ENCODE data around the gene IST1. TPM values are rescaled to one million over a fixed set of nuclear protein-coding genes. Genes with fewer than 3 reads are reported as not detected.

IST1 gene
- total RNA-seq, 2 donors from 2014 or later = 154 to 181 TPM

DNA sequence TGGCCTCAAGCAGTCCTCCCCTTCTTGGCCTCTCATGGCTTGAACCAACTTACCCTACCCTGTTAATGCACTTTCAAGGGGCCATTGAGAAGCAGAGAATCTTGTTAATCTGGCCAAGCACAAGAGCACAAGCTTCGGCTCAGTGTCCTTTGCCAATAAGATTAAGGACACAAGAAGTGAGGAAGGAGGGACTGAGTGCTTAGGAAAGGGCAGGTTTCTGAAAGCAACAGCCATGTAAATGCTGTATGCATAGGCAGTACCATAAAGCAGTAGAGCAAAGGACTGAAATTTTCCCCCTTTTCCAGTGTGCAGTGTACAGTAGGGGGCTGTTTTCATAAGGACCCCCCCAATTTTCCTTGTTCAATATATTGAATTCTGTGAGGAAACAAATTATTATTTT lies 37.7 kb downstream of the IST1 start:
- Histone ChIP-seq H3K4me3 (no peak overlapping the region), H3K9me3 (no peaks in the 10 kb centered on the region), H3K4me1 (ENCODE audit: control insufficient read depth in 1 of 2, low read depth in 2 of 2) (peaks cover 12 to 38% of the 10 kb centered on the region in 2 donors), H3K27ac (peak overlapping the region in 1 of 2 donors; percentile 20), H3K27me3 (replicated peaks; ENCODE audit: insufficient read depth) (no peaks in the 10 kb centered on the region), H3K36me3 (peaks cover 14% of the 10 kb centered on the region)
- ATAC-seq (ENCODE audit: insufficient number of reproducible peaks, low FRiP score, low read depth) (no peak), DNase-seq (ENCODE audit: low spot score) (no peak)
- TF ChIP-seq, protein P1, sequence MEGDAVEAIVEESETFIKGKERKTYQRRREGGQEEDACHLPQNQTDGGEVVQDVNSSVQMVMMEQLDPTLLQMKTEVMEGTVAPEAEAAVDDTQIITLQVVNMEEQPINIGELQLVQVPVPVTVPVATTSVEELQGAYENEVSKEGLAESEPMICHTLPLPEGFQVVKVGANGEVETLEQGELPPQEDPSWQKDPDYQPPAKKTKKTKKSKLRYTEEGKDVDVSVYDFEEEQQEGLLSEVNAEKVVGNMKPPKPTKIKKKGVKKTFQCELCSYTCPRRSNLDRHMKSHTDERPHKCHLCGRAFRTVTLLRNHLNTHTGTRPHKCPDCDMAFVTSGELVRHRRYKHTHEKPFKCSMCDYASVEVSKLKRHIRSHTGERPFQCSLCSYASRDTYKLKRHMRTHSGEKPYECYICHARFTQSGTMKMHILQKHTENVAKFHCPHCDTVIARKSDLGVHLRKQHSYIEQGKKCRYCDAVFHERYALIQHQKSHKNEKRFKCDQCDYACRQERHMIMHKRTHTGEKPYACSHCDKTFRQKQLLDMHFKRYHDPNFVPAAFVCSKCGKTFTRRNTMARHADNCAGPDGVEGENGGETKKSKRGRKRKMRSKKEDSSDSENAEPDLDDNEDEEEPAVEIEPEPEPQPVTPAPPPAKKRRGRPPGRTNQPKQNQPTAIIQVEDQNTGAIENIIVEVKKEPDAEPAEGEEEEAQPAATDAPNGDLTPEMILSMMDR (IDR thresholded peaks at IDR 0.05) = no peak

DNA sequence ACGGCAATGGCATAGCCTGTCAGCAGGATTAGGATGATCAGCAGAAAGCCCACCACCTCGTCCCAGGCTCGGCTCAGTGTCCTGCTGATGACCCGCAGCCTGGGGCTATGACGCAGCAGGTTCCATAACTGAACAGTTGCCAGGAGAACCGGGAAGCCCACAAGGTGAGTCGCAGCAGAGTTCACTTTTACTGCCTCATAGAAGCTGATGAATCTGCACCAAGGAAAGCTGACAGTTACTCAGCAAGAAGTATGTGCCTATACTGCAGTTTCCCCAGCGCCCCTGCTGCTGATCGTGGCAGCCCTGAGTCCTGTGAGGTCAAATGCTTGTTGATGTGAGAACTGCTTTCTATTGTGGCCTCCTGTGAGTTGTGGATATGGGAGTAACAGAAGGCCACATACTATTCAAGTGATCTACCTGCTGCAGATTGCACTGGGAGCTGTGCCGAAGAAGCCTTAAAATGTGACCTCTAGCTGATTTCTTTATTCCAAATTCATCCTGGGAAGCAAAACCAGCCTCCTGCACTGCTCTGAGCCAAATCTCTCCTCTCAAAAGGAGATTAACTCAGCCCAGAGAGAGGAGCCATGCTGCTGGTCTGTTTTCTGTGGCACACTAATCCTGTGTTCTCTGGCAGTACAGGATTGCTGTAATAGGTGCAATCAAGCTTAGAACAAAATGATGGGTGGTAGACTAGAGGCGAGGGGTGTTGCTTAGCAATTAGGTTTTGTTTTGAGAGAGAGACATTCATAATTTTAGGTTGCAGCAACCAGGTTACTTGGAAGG lies 38.8 kb downstream of the IST1 start:
- Histone ChIP-seq H3K4me1 (ENCODE audit: control insufficient read depth in 1 of 2, low read depth in 2 of 2) (peaks cover 9 to 27% of the 10 kb centered on the region in 2 donors), H3K4me3 (no peak overlapping the region), H3K27me3 (replicated peaks; ENCODE audit: insufficient read depth) (no peaks in the 10 kb centered on the region), H3K36me3 (peaks cover 10% of the 10 kb centered on the region), H3K27ac (no peak overlapping the region), H3K9me3 (no peaks in the 10 kb centered on the region)
- no peak for DNase-seq (ENCODE audit: low spot score)
- ATAC-seq (ENCODE audit: insufficient number of reproducible peaks, low FRiP score, low read depth) = no peak
- TF ChIP-seq, protein P1 (IDR thresholded peaks at IDR 0.05) = no peak

DNA sequence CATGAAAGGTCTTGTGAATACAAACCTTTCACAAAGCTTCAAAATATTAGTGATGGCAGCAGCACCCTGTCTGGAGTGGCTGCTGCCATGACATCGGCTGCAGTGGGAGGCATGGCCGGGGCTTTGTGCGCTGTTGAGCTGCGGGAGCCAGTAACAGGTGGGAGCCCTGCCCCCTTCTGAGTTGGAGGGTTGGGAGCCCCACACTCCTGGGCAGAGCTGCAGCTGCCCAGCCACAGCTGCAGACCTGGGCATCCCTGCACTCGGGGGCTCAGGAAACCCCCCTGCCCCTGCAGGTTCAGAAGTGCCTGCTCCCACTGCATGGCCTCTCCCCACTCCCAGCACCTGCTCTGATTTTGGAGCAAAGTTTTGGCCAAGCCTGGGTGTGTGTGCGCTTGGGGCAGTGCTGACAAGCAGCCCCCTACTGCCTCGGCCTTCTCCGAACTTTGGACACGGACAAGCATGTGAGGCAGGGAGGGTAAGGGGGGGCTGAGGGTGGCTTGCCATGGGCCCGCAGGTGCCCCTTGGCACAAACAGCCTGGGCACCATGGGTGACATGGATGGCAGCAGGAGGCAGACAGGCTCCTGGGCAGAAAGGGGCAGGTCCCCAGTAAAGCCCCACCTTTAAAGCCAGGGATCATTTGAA lies 42.7 kb downstream of the IST1 start:
- DNase-seq (ENCODE audit: low spot score) (no peak), ATAC-seq (ENCODE audit: insufficient number of reproducible peaks, low FRiP score, low read depth) (no peak)
- H3K36me3 ChIP-seq = peaks cover 10% of the 10 kb centered on the region
- H3K27me3 ChIP-seq (replicated peaks; ENCODE audit: insufficient read depth) = no peaks in the 10 kb centered on the region
- no peak overlapping the region for H3K27ac ChIP-seq
- TF ChIP-seq, protein P1 (IDR thresholded peaks at IDR 0.05) = no peak
- no peaks in the 10 kb centered on the region for H3K9me3 ChIP-seq
- H3K4me1 ChIP-seq (ENCODE audit: control insufficient read depth in 1 of 2, low read depth in 2 of 2) = peaks cover 0 to 4% of the 10 kb centered on the region in 2 donors
- H3K4me3 ChIP-seq = no peak overlapping the region

DNA sequence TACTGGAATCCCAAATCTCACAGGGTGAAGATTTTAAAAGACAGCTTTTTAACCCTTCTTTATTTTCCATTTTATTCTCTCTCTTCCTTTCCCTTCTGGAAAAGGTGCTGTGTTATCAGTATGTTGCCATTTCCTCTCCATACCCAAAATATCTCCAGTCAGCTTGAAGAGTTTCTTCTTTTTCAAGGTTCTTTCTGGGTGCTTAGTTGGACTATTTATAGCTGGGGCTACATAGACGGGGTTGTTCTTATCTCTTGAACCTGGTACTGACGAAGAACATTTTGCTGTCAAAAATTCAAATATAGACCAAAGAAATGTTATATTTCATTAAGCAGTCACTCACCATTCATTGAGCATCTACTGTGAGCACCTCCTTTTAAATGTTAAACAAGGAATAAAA lies 48.6 kb downstream of the IST1 start:
- TF ChIP-seq, protein P1 (IDR thresholded peaks at IDR 0.05) = no peak
- no peak for DNase-seq (ENCODE audit: low spot score)
- no peaks in the 10 kb centered on the region for H3K27me3 ChIP-seq (replicated peaks; ENCODE audit: insufficient read depth)
- H3K4me1 ChIP-seq (ENCODE audit: control insufficient read depth in 1 of 2, low read depth in 2 of 2) = no peaks in the 10 kb centered on the region
- no peak overlapping the region for H3K4me3 ChIP-seq
- no peaks in the 10 kb centered on the region for H3K9me3 ChIP-seq
- H3K36me3 ChIP-seq = no peaks in the 10 kb centered on the region
- no peak overlapping the region for H3K27ac ChIP-seq
- no peak for ATAC-seq (ENCODE audit: insufficient number of reproducible peaks, low FRiP score, low read depth)

DNA sequence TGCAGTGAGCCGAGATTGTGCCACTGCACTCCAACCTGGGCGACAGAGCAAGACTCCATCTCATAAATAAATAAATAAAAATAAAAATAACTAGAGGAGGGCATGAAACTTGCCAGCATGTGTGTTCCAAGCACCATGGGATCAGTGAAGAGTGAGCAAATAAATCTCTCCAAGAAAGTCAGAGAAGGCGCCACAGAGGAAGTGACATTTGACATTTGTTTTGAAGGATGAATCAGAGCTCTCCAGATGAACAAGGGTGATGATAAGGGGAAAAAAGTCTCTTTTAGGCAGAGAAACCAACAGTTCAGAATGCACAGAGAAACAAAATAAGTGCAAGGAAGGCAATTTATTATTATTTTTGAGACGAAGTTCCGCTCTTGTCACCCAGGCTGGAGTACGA lies 50.3 kb downstream of the IST1 start:
- TF ChIP-seq, protein P1 (IDR thresholded peaks at IDR 0.05) = no peak
- Histone ChIP-seq H3K9me3 (no peaks in the 10 kb centered on the region), H3K27me3 (replicated peaks; ENCODE audit: insufficient read depth) (no peaks in the 10 kb centered on the region), H3K4me1 (ENCODE audit: control insufficient read depth in 1 of 2, low read depth in 2 of 2) (no peaks in the 10 kb centered on the region), H3K27ac (no peak overlapping the region), H3K4me3 (no peak overlapping the region), H3K36me3 (no peaks in the 10 kb centered on the region)
- no peak for DNase-seq (ENCODE audit: low spot score)
- no peak for ATAC-seq (ENCODE audit: insufficient number of reproducible peaks, low FRiP score, low read depth)

All from thoracic aorta (tissue), 2 donors.